CD4-positive, alpha-beta T cell (primary cell): ENCODE measurements around the gene CTNNA3. TPM values are rescaled to one million over a fixed set of nuclear protein-coding genes. Genes with fewer than 3 reads are reported as not detected.

Source experiments
- ATAC-seq: fragments of 200-7000 bp; cut with Tn5 transposase; one replicate; pipeline ENCODE4 v1.10.0; 2022; ENCODE audit warnings: mild to moderate bottlenecking; ENCODE audit not compliant: poor library complexity
- CTCF ChIA-PET: fragments of 350-600 bp; sonication (Branson Sonifier 250); formaldehyde crosslinking; loops from one replicate; lab custom pipeline; 2021; ENCODE audit warnings: antibody characterized with exemption, inconsistent platforms; lab: Charles Lee
- POLR2A ChIA-PET: fragments of 350-600 bp; sonication (Branson Sonifier 250); formaldehyde crosslinking; loops from one replicate; lab custom pipeline; 2021; ENCODE audit warnings: antibody characterized with exemption, inconsistent platforms; lab: Charles Lee
- DNase-seq, 14 experiments: peaks; one replicate each; pipeline ENCODE4 v3.0.0-alpha.2; 2013 to 2020; ENCODE audit warnings: mixed read lengths in 2 of 14
- H3K27ac ChIP-seq, 2 donors: one replicate each; pipeline versions ENCODE4 v1.5.1 to v1.7.0; 2013; ENCODE audit warnings: low read length in 2 of 2, low read depth in 1 of 2, mild to moderate bottlenecking in 1 of 2
- H3K27me3 ChIP-seq, 2 experiments: 1 replicate in 1 of 2; 2 replicates in 1 of 2; pipeline versions ENCODE4 v1.6.1 to v1.7.0; 2013; ENCODE audit warnings: low read length in 2 of 2, control low read depth in 1 of 2, mild to moderate bottlenecking in 1 of 2, moderate library complexity in 1 of 2; ENCODE audit not compliant: insufficient read depth in 2 of 2, control insufficient read depth in 1 of 2
- H3K36me3 ChIP-seq: one replicate; pipeline ENCODE4 v1.6.1; 2013; ENCODE audit warnings: low read length, control low read depth; ENCODE audit not compliant: insufficient read depth
- H3K4me1 ChIP-seq: one replicate; pipeline ENCODE4 v1.6.1; 2013; ENCODE audit warnings: low read length, control low read depth; ENCODE audit not compliant: insufficient read depth
- H3K4me3 ChIP-seq: one replicate; pipeline ENCODE4 v1.5.1; 2013; ENCODE audit warnings: mild to moderate bottlenecking, low read length, moderate library complexity
- H3K9me3 ChIP-seq, 2 experiments: 1 replicate in 1 of 2; 2 replicates in 1 of 2; pipeline versions ENCODE4 v1.6.1 to v1.7.0; 2013; ENCODE audit warnings: low read length in 2 of 2, mild to moderate bottlenecking in 2 of 2, control low read depth in 1 of 2, moderate library complexity in 1 of 2; ENCODE audit not compliant: control insufficient read depth in 1 of 2, insufficient read depth in 1 of 2
- H3K27ac Mint-ChIP-seq: one replicate; pipeline ENCODE4 v1.8.0; 2020; ENCODE audit warnings: mixed read lengths
- H3K27me3 Mint-ChIP-seq: one replicate; pipeline ENCODE4 v1.8.0; 2021; ENCODE audit warnings: mixed read lengths
- H3K36me3 Mint-ChIP-seq: one replicate; pipeline ENCODE4 v1.8.0; 2021; ENCODE audit warnings: low read depth, mixed read lengths
- H3K4me1 Mint-ChIP-seq: one replicate; pipeline ENCODE4 v1.8.0; 2021; ENCODE audit warnings: low read depth, mixed read lengths
- H3K4me3 Mint-ChIP-seq: one replicate; pipeline ENCODE4 v1.8.0; 2020; ENCODE audit warnings: mild to moderate bottlenecking, mixed read lengths
- H3K9me3 Mint-ChIP-seq: one replicate; pipeline ENCODE4 v1.8.0; 2020; ENCODE audit warnings: mixed read lengths
- intact Hi-C, 2 experiments: fragments of 100-400 bp; cut with DNase I in 1 of 2; cut with micrococcal nuclease in 1 of 2; formaldehyde crosslinking; loops; one replicate each; pipeline versions ENCODE4 v1.15.1 to v1.9.0; 2023 to 2025; cut with DNase I, micrococcal nuclease
- total RNA-seq, 174 experiments: library from RNA in 2 of 174; stranded (reverse) in 2 of 174; gene quantifications; one replicate each; pipeline ENCODE4 v1.2.3 and lab custom pipeline; 2021 to 2026
- TF ChIP-seq, protein P1 (sequence below): fragments of 200-600 bp; IDR thresholded peaks from one replicate; pipeline ENCODE4 v1.8.0; 2022; ENCODE audit warnings: antibody characterized with exemption, mild to moderate bottlenecking

Gene CTNNA3
- total RNA-seq, 2 experiments from 2014 or later = 0.80 TPM; not detected in 1

DNA sequence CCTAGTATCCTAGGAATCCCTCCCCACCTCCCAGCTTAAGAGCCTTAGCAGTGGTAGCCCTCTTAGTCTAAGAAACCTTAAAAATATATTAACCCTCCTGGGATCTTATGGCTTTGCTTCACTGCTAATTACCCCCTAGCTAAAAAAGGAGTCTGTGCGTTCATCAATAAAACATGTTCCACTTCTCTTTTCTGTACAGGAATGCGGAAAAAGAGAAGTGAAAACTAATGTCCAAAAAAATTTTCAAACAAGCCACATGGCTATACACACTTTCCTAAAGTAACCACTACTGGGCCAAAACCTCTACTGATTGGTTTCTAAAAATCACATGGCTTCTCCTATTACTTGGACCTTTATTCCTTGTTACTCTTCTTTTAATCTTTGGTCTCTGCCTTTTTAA is 1437.3 kb downstream of the CTNNA3 start:
- H3K36me3 Mint-ChIP-seq = no peaks in the 10 kb centered on the region
- H3K27ac ChIP-seq = no peak overlapping the region
- H3K9me3 Mint-ChIP-seq = peaks cover 2% of the 10 kb centered on the region
- no peaks in the 10 kb centered on the region for H3K27me3 Mint-ChIP-seq
- H3K27me3 ChIP-seq = no peaks in the 10 kb centered on the region
- no peak overlapping the region for H3K4me3 Mint-ChIP-seq
- ChIA-PET CTCF (no interaction called here), POLR2A (no interaction called here)
- H3K36me3 ChIP-seq = no peaks in the 10 kb centered on the region
- H3K9me3 ChIP-seq = no peaks in the 10 kb centered on the region
- no peaks in the 10 kb centered on the region for H3K4me1 Mint-ChIP-seq
- DNase-seq = no peak
- no peak overlapping the region for H3K27ac Mint-ChIP-seq
- no peak for ATAC-seq
- intact Hi-C loops = no loop called here
- no peaks in the 10 kb centered on the region for H3K4me1 ChIP-seq
- TF ChIP-seq, protein P1, sequence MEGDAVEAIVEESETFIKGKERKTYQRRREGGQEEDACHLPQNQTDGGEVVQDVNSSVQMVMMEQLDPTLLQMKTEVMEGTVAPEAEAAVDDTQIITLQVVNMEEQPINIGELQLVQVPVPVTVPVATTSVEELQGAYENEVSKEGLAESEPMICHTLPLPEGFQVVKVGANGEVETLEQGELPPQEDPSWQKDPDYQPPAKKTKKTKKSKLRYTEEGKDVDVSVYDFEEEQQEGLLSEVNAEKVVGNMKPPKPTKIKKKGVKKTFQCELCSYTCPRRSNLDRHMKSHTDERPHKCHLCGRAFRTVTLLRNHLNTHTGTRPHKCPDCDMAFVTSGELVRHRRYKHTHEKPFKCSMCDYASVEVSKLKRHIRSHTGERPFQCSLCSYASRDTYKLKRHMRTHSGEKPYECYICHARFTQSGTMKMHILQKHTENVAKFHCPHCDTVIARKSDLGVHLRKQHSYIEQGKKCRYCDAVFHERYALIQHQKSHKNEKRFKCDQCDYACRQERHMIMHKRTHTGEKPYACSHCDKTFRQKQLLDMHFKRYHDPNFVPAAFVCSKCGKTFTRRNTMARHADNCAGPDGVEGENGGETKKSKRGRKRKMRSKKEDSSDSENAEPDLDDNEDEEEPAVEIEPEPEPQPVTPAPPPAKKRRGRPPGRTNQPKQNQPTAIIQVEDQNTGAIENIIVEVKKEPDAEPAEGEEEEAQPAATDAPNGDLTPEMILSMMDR = no peak
- no peak overlapping the region for H3K4me3 ChIP-seq

GRCh38 chr10:66257801-66258200 is 1438.2 kb downstream of the CTNNA3 start:
- POLR2A ChIA-PET = no interaction called here
- intact Hi-C loops = no loop called here
- no peaks in the 10 kb centered on the region for H3K36me3 Mint-ChIP-seq
- H3K27ac Mint-ChIP-seq = no peak overlapping the region
- peaks cover 2% of the 10 kb centered on the region for H3K9me3 Mint-ChIP-seq
- CTCF ChIA-PET = no interaction called here
- H3K9me3 ChIP-seq = no peaks in the 10 kb centered on the region
- no peak overlapping the region for H3K4me3 Mint-ChIP-seq
- no peaks in the 10 kb centered on the region for H3K27me3 Mint-ChIP-seq
- no peaks in the 10 kb centered on the region for H3K27me3 ChIP-seq
- TF ChIP-seq, protein P1 = no peak
- ATAC-seq (no peak), DNase-seq (no peak)
- no peaks in the 10 kb centered on the region for H3K4me1 Mint-ChIP-seq
- H3K4me3 ChIP-seq = no peak overlapping the region
- H3K4me1 ChIP-seq = no peaks in the 10 kb centered on the region
- no peaks in the 10 kb centered on the region for H3K36me3 ChIP-seq
- no peak overlapping the region for H3K27ac ChIP-seq

DNA sequence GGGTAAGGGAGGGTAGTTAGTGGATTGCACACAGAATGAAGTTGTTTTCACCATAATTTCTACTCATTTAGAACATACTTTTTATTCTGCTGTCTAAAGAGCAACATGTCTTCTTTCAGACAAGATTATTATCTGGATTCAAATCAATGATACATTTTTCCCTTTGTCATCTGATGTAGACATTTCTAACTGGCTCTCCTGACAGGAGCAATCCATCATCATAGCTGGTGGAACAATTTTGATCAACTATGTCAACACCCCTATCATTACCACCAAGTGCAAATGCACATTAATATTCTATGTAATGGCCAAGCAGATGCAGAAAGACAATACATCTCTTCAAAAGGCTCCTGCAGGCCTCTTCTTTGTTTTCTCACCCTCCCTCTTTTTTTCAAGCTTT is 1443.0 kb downstream of the CTNNA3 start:
- Mint-ChIP-seq H3K4me1 (no peaks in the 10 kb centered on the region), H3K9me3 (peaks cover 8% of the 10 kb centered on the region), H3K36me3 (no peaks in the 10 kb centered on the region), H3K27me3 (no peaks in the 10 kb centered on the region), H3K4me3 (no peak overlapping the region), H3K27ac (no peak overlapping the region)
- Histone ChIP-seq H3K4me1 (no peaks in the 10 kb centered on the region), H3K27ac (no peak overlapping the region), H3K27me3 (no peaks in the 10 kb centered on the region), H3K9me3 (no peaks in the 10 kb centered on the region), H3K4me3 (no peak overlapping the region), H3K36me3 (no peaks in the 10 kb centered on the region)
- ATAC-seq (no peak), DNase-seq (no peak)
- TF ChIP-seq, protein P1 = no peak
- intact Hi-C loops = no loop called here
- POLR2A ChIA-PET = no interaction called here
- CTCF ChIA-PET = no interaction called here
